HFF-Myc (cell line): ENCODE data around the gene TARM1.

Experiments
- DNase-seq: peaks from one replicate; pipeline ENCODE4 v3.0.0-alpha.2; 2011; ENCODE audit warnings: low read depth; ENCODE audit errors: extremely low read depth
- H3K4me3 ChIP-seq: replicated peaks from 2 replicates; pipeline ENCODE4 v1.5.1; 2011; ENCODE audit warnings: low read depth, mild to moderate bottlenecking, control low read depth, low read length
- CTCF ChIP-seq: IDR thresholded peaks from 2 replicates; pipeline ENCODE4 v1.5.1; 2012; ENCODE audit warnings: mild to moderate bottlenecking, low read depth, low read length, control low read depth; ENCODE audit errors: missing control alignments

TARM1 gene

DNA sequence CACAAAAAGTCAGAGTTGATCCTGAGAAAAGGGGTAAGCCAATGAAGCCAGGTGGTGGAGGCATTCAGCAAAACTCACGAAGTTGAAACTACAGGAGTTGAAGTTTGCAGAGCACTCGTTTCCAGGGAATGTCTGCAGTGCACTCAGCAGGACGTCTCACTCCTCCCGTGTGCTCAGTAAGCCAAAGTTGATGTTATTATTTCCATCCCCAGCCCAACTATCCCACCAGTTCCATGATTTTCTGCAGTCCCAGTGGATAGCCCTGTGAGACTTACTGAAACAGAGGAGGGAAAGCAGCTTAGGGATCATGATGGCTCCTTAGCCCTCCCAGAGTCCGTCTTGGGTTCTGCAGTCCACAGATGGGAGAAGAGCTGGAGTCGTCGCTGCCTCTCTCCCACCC, at the start of gene TARM1:
TARM1 (minus strand) TSS at position 334 of the 400 bp plus-strand sequence; CDS start at position 309, 25 bp downstream.
- TF ChIP-seq CTCF: no peak
- H3K4me3 ChIP-seq: no peak within 1 kb of the TSS
- no peak for DNase-seq

DNA sequence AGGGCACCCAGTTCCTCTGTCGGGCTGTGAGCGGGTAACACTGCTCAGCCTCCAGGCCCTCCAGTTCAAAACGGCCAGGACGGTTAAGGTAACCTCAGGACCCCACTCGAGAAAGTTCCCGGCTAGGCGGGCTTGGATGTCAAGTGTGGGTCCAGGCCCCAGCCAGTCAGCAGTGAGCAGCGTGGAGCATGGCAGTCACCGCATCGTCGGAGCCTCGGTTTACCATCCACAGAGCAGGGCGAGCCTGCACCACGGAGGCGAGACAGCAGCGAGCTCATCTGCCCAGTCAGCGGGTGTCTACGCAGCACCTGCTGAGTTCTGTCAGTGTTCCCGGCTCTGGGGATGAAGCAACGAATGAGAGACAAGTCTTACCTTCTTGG, 48.4 kb upstream of the TARM1 start:
- no peak for DNase-seq
- no peak for TF ChIP-seq CTCF
- H3K4me3 ChIP-seq: no peak overlapping the region

- TF ChIP-seq CTCF: no peak
- DNase-seq: no peak
- no peak overlapping the region for H3K4me3 ChIP-seq
These were observed 47.8 kb upstream of the TARM1 start for GRCh38 chr19:54128796-54129616.

DNA sequence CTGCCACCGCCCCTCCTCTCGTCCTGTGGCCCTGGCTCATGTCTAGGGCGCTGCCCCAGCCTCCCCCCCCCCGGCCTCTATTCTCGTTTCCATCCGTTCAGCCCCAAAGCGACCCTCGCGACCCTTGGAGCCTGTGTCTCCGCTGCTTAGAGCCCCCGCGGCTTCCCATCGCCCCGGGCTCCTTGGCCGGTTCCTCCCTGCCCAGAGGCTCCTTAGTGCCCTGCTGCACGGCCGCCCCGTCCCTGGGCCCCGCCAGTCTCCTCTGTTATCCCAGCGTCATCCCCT, 47.2 kb upstream of the TARM1 start:
- no peak overlapping the region for H3K4me3 ChIP-seq
- DNase-seq: no peak
- TF ChIP-seq CTCF: no peak

DNA sequence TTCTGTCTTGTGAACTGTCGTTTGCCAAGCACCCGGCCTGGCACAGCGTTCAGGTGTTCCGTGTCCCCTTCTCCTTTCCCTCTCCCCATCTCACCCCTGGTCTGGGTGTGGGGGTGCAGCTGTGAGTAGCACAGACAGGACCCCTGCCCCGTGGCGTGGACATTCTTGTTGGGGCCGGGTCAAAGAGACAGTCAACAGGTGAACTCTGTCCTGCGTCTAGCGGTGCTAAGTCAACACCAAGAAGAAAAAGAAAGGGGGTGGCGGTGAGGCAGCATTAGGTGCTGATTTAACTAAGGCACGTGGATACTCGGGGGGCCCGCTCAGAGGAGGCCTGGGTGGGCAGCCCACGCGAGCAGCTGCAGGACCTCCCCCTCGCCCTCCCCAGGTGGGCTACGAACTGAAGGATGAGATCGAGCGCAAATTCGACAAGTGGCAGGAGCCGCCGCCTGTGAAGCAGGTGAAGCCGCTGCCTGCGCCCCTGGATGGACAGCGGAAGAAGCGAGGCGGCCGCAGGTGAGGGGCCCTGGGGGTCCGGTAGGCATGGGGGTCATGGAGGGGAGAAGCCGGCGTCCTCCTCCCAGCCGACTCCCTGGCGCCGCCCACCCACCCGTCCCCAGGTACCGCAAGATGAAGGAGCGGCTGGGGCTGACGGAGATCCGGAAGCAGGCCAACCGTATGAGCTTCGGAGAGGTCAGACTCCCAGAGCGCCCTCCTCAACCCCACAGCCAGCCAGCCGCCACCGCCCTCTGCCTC, 46.7 kb upstream of the TARM1 start:
- TF ChIP-seq CTCF: no peak
- no peak for DNase-seq

GRCh38 chr19:54125713-54126112, 44.5 kb upstream of the TARM1 start:
- no peak for DNase-seq
- no peak for TF ChIP-seq CTCF
- no peak overlapping the region for H3K4me3 ChIP-seq

More for the DNA sequence above, 46.7 kb upstream of the TARM1 start:
- H3K4me3 ChIP-seq: no peak overlapping the region
